Panc1 (cell line): ENCODE measurements around the gene OR6B2.

Experiments used
- POLR2AphosphoS5 ChIP-seq: IDR thresholded peaks from 2 replicates; pipeline ENCODE4 v1.6.1; 2012; ENCODE audit warnings: mild to moderate bottlenecking, low read depth, low read length, moderate library complexity
- SIN3A ChIP-seq: IDR thresholded peaks from 2 replicates; pipeline ENCODE4 v1.6.1; 2012; ENCODE audit warnings: low read depth, mild to moderate bottlenecking, low read length, moderate library complexity, borderline replicate concordance; ENCODE audit not compliant: insufficient read depth
- TF ChIP-seq, protein P1 (sequence below): fragments of 450-650 bp; IDR thresholded peaks from 2 replicates; pipeline ENCODE4 v1.5.1; 2017; ENCODE audit warnings: mild to moderate bottlenecking
- TF ChIP-seq, protein P2 (sequence below), 2 experiments: IDR thresholded peaks; 2 replicates each; pipeline ENCODE4 v1.6.1; 2011 to 2012; ENCODE audit warnings: low read depth in 2 of 2, control low read depth in 1 of 2, low read length in 1 of 2, mild to moderate bottlenecking in 1 of 2, moderate library complexity in 1 of 2; ENCODE audit not compliant: insufficient read depth in 1 of 2

DNA sequence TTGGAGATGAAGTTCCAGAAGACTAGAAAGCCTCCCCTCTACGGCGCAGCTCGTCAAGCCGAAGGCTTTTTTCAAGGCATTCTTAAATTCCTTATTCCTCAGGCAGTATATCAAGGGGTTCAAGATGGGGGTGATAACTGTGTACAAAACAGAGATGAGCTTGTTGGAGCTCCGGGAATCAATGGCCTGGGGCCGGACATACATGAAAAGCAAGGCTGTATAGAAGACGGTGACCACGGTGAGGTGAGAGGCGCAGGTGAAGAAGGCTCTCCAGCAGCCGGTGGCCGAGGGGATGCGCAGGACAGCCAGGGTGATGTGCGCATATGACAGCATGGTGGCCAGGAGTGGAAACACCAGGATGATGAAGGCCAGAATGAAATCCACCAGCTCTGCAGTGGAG, 14.9 kb upstream of the OR6B2 start:
- TF ChIP-seq POLR2AphosphoS5 (no peak), SIN3A (no peak)
- TF ChIP-seq, protein P1, sequence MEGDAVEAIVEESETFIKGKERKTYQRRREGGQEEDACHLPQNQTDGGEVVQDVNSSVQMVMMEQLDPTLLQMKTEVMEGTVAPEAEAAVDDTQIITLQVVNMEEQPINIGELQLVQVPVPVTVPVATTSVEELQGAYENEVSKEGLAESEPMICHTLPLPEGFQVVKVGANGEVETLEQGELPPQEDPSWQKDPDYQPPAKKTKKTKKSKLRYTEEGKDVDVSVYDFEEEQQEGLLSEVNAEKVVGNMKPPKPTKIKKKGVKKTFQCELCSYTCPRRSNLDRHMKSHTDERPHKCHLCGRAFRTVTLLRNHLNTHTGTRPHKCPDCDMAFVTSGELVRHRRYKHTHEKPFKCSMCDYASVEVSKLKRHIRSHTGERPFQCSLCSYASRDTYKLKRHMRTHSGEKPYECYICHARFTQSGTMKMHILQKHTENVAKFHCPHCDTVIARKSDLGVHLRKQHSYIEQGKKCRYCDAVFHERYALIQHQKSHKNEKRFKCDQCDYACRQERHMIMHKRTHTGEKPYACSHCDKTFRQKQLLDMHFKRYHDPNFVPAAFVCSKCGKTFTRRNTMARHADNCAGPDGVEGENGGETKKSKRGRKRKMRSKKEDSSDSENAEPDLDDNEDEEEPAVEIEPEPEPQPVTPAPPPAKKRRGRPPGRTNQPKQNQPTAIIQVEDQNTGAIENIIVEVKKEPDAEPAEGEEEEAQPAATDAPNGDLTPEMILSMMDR, result no peak
- TF ChIP-seq, protein P2, sequence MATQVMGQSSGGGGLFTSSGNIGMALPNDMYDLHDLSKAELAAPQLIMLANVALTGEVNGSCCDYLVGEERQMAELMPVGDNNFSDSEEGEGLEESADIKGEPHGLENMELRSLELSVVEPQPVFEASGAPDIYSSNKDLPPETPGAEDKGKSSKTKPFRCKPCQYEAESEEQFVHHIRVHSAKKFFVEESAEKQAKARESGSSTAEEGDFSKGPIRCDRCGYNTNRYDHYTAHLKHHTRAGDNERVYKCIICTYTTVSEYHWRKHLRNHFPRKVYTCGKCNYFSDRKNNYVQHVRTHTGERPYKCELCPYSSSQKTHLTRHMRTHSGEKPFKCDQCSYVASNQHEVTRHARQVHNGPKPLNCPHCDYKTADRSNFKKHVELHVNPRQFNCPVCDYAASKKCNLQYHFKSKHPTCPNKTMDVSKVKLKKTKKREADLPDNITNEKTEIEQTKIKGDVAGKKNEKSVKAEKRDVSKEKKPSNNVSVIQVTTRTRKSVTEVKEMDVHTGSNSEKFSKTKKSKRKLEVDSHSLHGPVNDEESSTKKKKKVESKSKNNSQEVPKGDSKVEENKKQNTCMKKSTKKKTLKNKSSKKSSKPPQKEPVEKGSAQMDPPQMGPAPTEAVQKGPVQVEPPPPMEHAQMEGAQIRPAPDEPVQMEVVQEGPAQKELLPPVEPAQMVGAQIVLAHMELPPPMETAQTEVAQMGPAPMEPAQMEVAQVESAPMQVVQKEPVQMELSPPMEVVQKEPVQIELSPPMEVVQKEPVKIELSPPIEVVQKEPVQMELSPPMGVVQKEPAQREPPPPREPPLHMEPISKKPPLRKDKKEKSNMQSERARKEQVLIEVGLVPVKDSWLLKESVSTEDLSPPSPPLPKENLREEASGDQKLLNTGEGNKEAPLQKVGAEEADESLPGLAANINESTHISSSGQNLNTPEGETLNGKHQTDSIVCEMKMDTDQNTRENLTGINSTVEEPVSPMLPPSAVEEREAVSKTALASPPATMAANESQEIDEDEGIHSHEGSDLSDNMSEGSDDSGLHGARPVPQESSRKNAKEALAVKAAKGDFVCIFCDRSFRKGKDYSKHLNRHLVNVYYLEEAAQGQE (IDR thresholded peaks at IDR 0.05; ENCODE audit: insufficient read depth in 1 of 2, low read depth in 2 of 2, low read length in 1 of 2), result no peak
